BJ (cell line): ENCODE results near the gene RGMA. TPM values are rescaled to one million over a fixed set of nuclear protein-coding genes. Genes with fewer than 3 reads are reported as not detected.

Source experiments
- CTCF ChIA-PET: fragments of 350-600 bp; formaldehyde crosslinking; extraction: SDS; loops from one replicate; lab custom pipeline; 2021; ENCODE audit warnings: antibody characterized with exemption, inconsistent platforms; lab: Yijun Ruan, JAX
- POLR2A ChIA-PET: fragments of 300-600 bp; sonication (Branson Sonifier 250); formaldehyde crosslinking; extraction: SDS; loops from one replicate; lab custom pipeline; 2021; ENCODE audit warnings: antibody characterized with exemption; lab: Charles Lee
- DNase-seq: peaks from one replicate; pipeline ENCODE4 v3.0.0-alpha.2; 2011; ENCODE audit warnings: low read depth
- H3K27me3 ChIP-seq: 2 replicates; pipeline ENCODE4 v1.6.0; 2011; ENCODE audit warnings: low read length; ENCODE audit not compliant: control insufficient read depth, insufficient read depth
- H3K36me3 ChIP-seq: 2 replicates; pipeline ENCODE4 v1.5.1; 2011; ENCODE audit warnings: low read length; ENCODE audit not compliant: control insufficient read depth, insufficient read depth
- H3K4me3 ChIP-seq: 2 replicates; pipeline ENCODE4 v1.5.1; 2011; ENCODE audit warnings: low read depth, mild to moderate bottlenecking, control low read depth, low read length
- polyA plus RNA-seq: library from polyadenylated mRNA; depleted of rRNA; stranded (reverse); fragments of >200 nt; gene quantifications from 2 replicates; pipeline ENCODE4 v1.2.3, GENCODE V29; 2011
- TF ChIP-seq, protein P1 (sequence below): IDR thresholded peaks from 2 replicates; pipeline ENCODE4 v1.5.1; 2011; ENCODE audit warnings: low read depth, mild to moderate bottlenecking, control low read depth, inconsistent platforms, low read length, moderate library complexity; ENCODE audit not compliant: insufficient read depth

The RGMA gene
- polyA plus RNA-seq, 1 experiment = 0.34 TPM

DNA sequence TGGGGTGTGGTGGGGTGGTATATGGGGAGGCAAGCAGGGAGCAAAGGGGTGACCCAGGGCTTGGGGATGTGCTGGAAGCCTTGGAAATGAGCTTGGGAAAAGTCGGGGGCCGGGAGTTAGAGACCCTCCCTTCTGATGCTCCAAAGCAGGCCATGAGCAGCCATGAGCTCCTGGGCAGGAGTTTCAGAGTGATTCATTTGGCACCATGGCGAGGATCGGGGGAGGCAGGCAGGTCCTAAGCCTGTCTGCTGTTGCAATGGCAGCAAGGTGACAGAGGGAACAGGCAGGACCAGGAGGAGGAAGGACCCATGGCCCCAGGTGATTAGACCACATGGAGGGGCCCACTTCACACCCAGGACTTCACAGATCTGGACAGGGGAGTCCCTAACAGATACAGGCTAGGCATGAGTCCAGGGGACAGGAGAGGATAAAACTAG lies 21.3 kb downstream of the RGMA start:
- POLR2A ChIA-PET = no interaction called here
- Histone ChIP-seq H3K27me3 (peaks cover 11% of the 10 kb centered on the region; the same call in 1 of the 2 replicates), H3K4me3 (no peak overlapping the region), H3K36me3 (no peaks in the 10 kb centered on the region)
- CTCF ChIA-PET = no interaction called here
- TF ChIP-seq, protein P1, sequence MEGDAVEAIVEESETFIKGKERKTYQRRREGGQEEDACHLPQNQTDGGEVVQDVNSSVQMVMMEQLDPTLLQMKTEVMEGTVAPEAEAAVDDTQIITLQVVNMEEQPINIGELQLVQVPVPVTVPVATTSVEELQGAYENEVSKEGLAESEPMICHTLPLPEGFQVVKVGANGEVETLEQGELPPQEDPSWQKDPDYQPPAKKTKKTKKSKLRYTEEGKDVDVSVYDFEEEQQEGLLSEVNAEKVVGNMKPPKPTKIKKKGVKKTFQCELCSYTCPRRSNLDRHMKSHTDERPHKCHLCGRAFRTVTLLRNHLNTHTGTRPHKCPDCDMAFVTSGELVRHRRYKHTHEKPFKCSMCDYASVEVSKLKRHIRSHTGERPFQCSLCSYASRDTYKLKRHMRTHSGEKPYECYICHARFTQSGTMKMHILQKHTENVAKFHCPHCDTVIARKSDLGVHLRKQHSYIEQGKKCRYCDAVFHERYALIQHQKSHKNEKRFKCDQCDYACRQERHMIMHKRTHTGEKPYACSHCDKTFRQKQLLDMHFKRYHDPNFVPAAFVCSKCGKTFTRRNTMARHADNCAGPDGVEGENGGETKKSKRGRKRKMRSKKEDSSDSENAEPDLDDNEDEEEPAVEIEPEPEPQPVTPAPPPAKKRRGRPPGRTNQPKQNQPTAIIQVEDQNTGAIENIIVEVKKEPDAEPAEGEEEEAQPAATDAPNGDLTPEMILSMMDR = no peak
- no peak for DNase-seq

DNA sequence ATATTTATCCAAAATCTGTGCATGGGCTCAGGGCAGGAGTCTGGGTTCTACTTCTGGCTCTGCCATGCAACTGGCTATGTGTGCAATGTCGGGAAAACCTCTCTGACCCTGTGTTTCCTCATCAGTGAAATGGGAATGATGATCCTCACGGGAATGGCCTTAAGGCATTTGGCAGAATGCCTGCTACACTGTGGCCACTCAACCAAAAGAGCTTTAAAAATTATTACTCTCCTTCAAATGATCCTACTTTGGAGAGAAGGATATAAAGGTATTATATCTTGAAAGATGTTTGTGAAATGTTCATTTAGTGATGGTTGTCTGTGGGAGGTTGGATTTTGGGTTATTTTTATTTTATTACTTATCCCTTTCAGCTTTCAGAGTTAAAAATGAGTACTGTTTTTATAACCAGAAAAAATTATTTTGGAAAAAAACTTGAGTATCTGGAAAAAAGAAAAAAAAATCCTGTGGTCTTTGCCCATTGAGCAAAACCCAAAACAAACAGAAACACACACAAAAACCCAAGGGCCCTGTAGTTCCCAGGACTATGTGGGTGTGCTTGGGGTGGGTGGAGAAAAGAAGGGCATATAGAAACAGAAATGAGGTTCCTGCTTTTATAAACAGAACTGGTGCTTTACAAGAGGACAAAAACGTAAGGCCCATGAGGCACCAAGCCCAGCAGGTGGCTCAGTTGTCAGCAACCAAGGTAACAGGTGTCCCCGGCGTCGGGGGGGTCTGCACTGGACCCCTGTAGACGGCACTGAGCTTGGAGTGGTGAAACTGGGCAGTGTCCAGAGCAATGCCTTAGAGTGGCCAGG lies 22.0 kb downstream of the RGMA start:
- no peak for DNase-seq
- CTCF ChIA-PET = no interaction called here
- Histone ChIP-seq H3K27me3 (peaks cover 11% of the 10 kb centered on the region; the same call in 1 of the 2 replicates), H3K36me3 (no peaks in the 10 kb centered on the region), H3K4me3 (no peak overlapping the region)
- TF ChIP-seq, protein P1 = no peak
- POLR2A ChIA-PET = no interaction called here

DNA sequence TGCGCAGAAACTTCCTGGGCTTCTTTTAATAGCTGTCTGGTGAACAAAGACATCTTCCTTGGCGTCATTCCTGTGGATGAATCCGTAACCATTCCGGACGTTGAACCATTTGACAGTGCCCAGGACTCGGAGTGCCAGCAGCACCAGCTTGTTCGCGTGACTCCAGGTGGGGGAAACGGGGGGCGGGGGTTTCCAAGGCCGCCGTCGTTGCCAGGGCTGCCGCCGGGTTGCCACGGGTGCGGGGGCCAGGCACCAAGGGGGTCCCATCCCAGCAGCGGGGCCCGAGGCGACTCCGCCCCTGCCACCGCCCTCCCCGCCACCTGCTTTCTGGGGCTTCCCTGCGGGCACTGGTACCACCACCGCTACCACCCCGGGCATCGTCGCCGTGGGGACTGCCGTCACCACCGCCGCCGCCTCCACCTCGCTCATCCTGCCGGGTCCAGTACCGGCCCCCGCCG lies 22.8 kb downstream of the RGMA start:
- Histone ChIP-seq H3K36me3 (no peaks in the 10 kb centered on the region), H3K4me3 (no peak overlapping the region), H3K27me3 (peaks cover 10% of the 10 kb centered on the region; the same call in 1 of the 2 replicates)
- ChIA-PET POLR2A (no interaction called here), CTCF (no interaction called here)
- TF ChIP-seq, protein P1 = no peak
- DNase-seq = no peak

DNA sequence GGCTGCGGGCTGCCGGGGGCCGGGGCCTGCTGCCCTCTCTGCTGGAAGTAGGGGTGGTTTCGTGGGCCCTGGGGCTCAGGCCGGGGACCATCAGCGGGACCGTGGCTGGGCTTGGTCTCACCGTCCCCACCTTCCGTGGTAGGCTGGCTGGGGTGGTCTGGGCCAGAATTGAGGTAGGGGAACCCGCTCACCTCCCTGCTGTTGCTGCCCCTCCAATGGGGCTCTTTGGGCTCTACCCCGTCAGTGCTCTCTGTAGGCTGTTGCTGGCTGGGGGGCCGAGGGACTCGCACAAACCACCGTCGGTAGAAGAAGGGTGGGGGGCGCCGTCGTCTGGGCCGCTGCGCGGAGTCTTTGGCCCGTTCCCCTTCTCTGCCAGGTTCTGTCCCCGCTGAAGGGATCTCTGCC lies 23.4 kb downstream of the RGMA start:
- H3K36me3 ChIP-seq = no peaks in the 10 kb centered on the region
- TF ChIP-seq, protein P1 = no peak
- peaks cover 7% of the 10 kb centered on the region; the same call in 1 of the 2 replicates for H3K27me3 ChIP-seq
- POLR2A ChIA-PET = no interaction called here
- CTCF ChIA-PET = interaction anchor here (0.6 kb wide), 1 partner anchor 138 kb away, joined by 3 read pairs; no protein-coding TSS in a partner anchor
- DNase-seq = no peak
- H3K4me3 ChIP-seq = no peak overlapping the region

DNA sequence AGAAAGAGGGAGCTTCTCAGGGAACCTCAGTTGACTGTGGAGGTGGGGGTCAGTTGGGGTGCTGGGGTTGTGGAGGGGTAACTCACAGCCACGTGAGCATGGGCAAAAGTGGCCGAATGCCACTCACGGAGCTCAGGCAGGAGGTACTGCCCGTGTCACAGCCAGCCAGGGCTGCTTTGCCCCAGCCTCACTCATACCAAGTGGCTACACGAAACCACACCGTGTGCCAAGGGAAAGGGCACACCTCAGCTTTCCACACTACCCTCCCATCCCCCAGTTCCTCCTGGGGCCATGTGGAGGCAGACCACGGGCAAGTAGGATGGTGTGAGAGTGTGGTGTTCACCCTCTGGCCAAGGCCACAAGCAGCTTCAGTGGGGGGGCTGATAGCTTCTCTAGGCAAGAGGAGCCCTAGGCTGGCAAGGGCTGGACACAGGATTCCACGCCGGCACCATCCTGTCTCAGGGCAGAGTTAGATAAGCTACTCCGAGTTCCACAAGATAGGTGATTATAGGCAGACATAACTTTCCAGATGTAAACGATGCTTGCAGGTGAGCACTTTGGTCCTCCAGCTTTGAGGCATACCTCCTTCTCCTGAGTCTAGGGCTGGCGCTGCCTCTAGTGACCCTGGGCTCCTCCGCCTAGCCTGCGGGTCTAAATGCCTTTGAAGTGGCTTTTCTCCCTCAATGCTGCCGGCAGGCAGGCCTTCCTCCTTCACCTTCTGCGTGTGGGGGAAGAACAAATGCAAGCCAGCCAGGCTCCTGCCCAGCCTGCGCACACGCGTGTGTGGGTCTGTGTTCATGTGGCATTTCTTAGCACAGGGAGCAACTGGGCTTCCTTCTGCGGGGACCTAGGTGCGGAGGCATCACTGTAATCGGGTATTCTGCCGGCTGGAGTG lies 25.0 kb downstream of the RGMA start:
- H3K27me3 ChIP-seq = peaks cover 3% of the 10 kb centered on the region; the same call in 1 of the 2 replicates
- ChIA-PET POLR2A (no interaction called here), CTCF (interaction anchor here (0.6 to 1.5 kb wide), 2 partner anchors 8 to 1056 kb away, joined by 3 read pairs; no protein-coding TSS in a partner anchor)
- no peak overlapping the region for H3K4me3 ChIP-seq
- no peak for DNase-seq
- TF ChIP-seq, protein P1 = no peak
- H3K36me3 ChIP-seq = no peaks in the 10 kb centered on the region
